ES-I3 (cell line): ENCODE results near the gene RYR2.
"Not testable (repeated sequence)": the region's sequence is repeated elsewhere in the genome, so short reads cannot be mapped to it uniquely, and the experiment has no call there.

Experiments
- H3K36me3 ChIP-seq: 2 replicates; pipeline ENCODE4 v1.6.1; 2013; ENCODE audit warnings: mild to moderate bottlenecking, low read length, control low read depth, moderate library complexity; ENCODE audit not compliant: insufficient read depth
- H3K4me1 ChIP-seq: 2 replicates; pipeline ENCODE4 v1.6.1; 2013; ENCODE audit warnings: mild to moderate bottlenecking, control low read depth, low read length; ENCODE audit not compliant: insufficient read depth
- H3K9ac ChIP-seq: 2 replicates; pipeline ENCODE4 v1.6.1; 2013; ENCODE audit warnings: low read depth, mild to moderate bottlenecking, low read length, moderate library complexity
- H3K9me3 ChIP-seq: 2 replicates; pipeline ENCODE4 v1.6.1; 2013; ENCODE audit warnings: mild to moderate bottlenecking, low read length, moderate library complexity; ENCODE audit not compliant: control insufficient read depth, insufficient read depth

RYR2 gene

DNA sequence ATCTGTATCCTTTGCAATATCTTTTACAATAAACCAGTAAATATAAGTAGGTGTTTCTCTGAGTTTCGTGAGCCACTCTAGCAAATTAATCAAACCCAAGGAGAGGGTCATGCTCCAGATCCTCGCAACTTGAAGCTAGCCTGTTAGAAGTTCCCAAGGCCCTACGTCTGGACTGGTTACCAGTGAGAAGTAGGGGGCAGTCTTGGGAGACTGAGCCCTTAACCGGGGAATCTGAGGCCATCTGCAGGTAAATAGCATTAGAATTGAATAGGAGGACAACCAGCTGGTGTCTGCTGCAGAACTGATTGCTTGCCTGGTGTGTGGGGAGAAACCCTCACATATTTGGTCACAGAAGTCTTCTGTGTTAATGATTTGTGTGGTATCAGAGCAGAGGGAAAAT is 190.5 kb downstream of the RYR2 start:
- Histone ChIP-seq H3K36me3 (no peaks in the 10 kb centered on the region), H3K9me3 (no peaks in the 10 kb centered on the region), H3K9ac (no peak overlapping the region), H3K4me1 (0 out of 2 replicates have a peak, but pooled peaks cover 6% of the 10 kb centered on the region)

DNA sequence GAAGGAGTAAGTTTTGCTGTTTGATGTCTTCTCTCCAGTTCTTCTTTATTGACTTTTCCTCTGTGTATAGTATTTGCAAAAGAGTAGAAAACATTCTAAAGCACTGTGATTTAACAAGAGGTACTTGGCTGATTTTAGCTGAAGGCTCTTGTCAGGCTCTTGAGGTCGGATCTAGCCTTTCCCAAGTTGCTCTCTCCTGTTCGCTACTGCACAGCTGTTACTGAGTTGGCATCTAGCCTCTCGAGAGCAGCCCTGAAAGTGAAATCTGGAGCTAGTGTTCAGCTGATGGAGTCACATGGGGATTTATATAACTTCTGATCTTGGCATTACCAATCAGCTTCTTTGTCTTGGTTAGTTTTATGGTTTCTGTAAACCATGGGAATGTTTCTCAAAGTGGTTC is 193.1 kb downstream of the RYR2 start:
- Histone ChIP-seq H3K9me3 (no peaks in the 10 kb centered on the region), H3K9ac (no peak overlapping the region), H3K4me1 (peaks cover 13% of the 10 kb centered on the region; the same call in 1 of the 2 replicates), H3K36me3 (no peaks in the 10 kb centered on the region)

DNA sequence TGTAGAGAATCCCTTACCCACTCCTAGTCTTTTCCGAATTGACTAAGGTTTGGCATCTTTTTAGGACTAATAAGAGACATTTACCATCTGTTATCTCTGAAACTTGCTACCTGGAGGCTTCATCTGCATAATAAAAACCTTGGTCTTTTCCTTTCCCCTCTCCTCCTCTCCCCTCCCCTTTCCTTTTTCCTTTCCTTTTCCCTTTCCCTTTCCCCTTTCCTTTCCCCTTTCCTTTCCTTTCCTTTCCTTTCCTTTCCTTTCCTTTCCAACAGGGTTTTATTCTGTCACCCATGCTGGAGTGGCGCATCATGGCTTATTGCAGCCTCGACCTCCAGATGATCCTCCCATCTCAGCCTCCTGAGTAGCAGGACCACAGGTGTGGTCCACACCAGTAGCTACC is 195.7 kb downstream of the RYR2 start:
- no peaks in the 10 kb centered on the region for H3K36me3 ChIP-seq
- H3K9me3 ChIP-seq = no peaks in the 10 kb centered on the region
- H3K4me1 ChIP-seq = peaks cover 13% of the 10 kb centered on the region; the same call in 1 of the 2 replicates
- no peak overlapping the region for H3K9ac ChIP-seq

DNA sequence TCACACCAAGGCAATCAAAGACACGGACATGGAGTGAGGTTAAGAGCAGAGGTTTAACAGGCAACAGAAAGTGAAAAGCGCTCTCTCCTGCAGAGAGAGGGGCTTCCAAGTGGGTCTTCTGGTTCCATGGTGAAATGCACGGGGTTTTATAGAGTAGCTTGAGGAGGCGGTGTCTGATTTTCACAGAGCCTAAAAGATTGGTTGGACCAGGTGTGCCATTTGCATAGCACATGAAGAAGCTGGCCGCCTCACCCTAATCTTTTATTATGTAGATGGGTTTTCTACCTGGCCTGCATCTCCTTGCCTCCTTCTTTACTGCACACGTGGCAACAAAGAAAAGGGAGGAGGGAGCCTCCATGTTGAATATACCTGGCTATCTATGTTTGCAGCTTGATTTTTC is 197.3 kb downstream of the RYR2 start:
- Histone ChIP-seq H3K36me3 (no peaks in the 10 kb centered on the region), H3K9me3 (no peaks in the 10 kb centered on the region), H3K9ac (no peak overlapping the region), H3K4me1 (peaks cover 9% of the 10 kb centered on the region; the same call in 1 of the 2 replicates)

DNA sequence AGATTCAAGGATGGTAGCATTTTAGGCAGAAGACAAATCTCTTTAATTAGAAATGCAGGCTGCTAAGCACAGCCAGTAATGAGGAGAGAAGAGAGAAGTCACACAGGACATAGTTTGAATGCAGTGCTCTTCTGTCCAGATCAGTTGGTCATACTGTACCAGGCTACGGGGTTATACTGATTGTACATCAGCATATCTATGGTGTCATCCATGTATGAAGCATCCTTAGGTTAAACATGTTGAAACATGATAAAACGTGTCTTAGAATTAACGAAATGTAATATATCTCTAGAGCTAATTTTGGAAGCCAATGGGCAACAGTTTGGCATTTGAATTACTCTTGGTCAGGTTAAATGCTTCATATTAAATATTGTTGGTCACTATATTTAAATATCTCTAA is 199.1 kb downstream of the RYR2 start:
- no peak overlapping the region for H3K9ac ChIP-seq
- H3K36me3 ChIP-seq = no peaks in the 10 kb centered on the region
- H3K4me1 ChIP-seq = peaks cover 9% of the 10 kb centered on the region; the same call in 1 of the 2 replicates
- H3K9me3 ChIP-seq = no peaks in the 10 kb centered on the region

DNA sequence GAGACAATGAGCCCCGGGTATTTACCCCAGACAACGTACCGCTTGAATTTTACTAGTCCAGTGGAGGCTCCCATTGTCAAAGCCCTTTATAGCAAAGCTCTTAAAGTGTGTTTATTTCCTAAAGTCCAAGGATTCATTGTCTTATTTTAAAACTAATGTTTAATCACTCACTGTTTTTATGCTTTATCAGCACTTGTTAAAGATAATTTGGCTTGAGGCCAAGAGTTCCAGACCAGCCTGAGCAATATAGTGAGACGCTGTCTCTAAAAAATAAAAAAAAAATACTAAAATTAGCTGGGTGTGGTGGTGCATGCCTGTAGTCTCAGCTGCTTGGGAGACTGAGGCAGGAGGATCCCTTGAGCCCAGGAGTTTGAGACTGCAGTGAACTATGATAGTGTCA is 202.8 kb downstream of the RYR2 start:
- no peaks in the 10 kb centered on the region for H3K36me3 ChIP-seq
- no peaks in the 10 kb centered on the region for H3K9me3 ChIP-seq
- no peak overlapping the region for H3K9ac ChIP-seq

DNA sequence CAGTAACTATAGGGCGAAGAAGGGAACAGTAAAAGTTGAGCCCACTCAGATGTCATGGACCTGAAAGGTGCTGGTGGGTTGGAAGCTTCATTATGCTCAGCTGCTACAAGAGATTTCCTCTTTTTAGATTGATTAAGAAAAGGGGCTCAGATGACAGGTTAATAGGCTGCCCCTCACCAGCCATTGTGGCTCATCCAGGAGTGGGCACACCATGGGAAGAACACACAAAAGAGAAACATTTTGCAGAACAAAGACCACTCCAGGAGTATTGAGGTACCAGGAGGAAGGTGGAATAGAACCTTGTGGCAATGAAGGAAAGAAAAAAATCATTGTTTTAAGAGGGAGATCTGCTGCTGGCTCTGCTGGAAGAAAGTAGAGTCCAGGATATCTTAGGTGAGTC is 205.5 kb downstream of the RYR2 start:
- Histone ChIP-seq H3K9me3 (no peaks in the 10 kb centered on the region), H3K9ac (no peak overlapping the region), H3K4me1 (peaks cover 6% of the 10 kb centered on the region; the same call in 1 of the 2 replicates), H3K36me3 (no peaks in the 10 kb centered on the region; the same call in 1 of the 2 replicates)

More for the DNA sequence above, 202.8 kb downstream of the RYR2 start:
- peaks cover 12% of the 10 kb centered on the region; the same call in 1 of the 2 replicates for H3K4me1 ChIP-seq

DNA sequence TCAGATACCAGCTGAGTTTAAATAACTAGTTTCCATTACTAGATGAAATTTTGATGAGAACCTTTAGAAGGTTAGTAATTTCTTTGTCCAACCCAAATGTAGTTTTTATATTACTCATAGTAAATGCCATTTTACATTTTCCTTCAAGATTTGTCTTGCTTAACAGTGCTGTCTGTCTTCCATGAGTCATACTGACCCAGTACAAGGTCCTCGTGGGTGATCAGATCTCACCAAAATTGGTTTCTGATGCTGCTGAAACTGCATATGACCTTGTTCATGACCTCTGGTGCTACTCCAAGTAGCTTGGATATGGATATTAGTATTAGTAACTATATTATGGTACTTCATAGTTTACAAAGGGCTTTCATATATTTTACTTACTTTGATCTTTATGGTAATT is 207.1 kb downstream of the RYR2 start:
- Histone ChIP-seq H3K9ac (no peak overlapping the region), H3K36me3 (no peaks in the 10 kb centered on the region; the same call in 1 of the 2 replicates), H3K9me3 (no peaks in the 10 kb centered on the region), H3K4me1 (peaks cover 6% of the 10 kb centered on the region; the same call in 1 of the 2 replicates)

DNA sequence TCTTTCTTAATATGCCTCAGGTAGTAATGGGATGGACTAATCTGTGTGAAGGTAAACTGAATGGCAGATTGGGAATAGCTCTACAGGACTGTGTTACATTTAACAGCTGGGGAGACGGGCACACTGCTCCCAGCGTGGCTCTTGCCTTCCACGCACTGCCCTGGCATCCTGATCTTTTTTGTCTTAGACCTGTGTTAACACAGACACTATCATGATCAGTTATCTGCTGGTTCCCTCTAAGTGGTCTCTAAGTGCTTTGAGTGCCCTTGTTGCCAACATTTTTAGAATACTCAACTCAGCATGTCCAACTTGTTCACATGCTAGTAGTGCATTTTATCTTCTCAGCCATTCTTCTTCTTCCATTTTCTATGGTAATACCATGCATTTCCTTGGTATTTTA is 208.1 kb downstream of the RYR2 start:
- no peaks in the 10 kb centered on the region for H3K9me3 ChIP-seq
- no peaks in the 10 kb centered on the region; the same call in 1 of the 2 replicates for H3K36me3 ChIP-seq
- no peak overlapping the region for H3K9ac ChIP-seq
- H3K4me1 ChIP-seq = peaks cover 6% of the 10 kb centered on the region; the same call in 1 of the 2 replicates

DNA sequence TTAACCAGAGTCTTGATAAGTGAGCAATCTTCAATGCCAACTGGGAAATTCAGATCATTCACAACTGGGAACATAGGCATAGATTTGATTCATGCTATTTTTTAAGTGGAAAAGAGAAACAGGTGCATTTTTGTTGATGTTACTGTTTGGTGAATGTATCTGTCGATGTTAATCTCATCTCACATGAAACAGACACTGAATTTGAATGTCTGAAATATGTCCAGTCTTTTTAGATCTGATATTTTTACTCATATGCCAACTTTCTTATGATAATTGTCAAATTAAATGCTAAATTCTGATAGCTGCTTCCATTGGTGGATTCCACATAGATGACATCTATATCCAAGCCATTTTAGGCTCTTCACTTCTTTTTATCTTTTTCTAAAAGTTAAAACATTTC is 213.1 kb downstream of the RYR2 start:
- no peak overlapping the region for H3K9ac ChIP-seq
- no peaks in the 10 kb centered on the region; the same call in 1 of the 2 replicates for H3K36me3 ChIP-seq
- no peaks in the 10 kb centered on the region for H3K4me1 ChIP-seq
- H3K9me3 ChIP-seq = no peaks in the 10 kb centered on the region; the same call in 1 of the 2 replicates

DNA sequence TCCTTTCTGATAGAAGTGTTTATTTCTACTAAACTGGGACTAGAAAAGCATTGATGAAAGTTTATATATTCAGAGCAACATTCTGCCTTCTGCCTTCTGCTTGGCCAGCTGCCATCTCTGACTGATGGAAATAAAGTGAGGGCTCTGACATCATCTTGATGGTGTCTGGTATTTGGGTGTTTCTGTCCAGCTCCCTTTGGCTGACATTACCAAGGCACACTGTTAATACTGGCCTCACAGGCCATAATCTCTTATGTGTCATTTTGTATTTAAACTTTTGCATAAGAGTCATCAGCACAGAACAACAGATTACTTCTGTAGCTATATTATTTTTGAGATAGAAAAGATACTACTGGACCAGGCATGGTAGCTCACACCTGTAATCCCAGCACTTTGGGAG is 216.9 kb downstream of the RYR2 start:
- Histone ChIP-seq H3K9me3 (no peaks in the 10 kb centered on the region; the same call in 1 of the 2 replicates), H3K9ac (no peak overlapping the region), H3K4me1 (no peaks in the 10 kb centered on the region), H3K36me3 (no peaks in the 10 kb centered on the region)

DNA sequence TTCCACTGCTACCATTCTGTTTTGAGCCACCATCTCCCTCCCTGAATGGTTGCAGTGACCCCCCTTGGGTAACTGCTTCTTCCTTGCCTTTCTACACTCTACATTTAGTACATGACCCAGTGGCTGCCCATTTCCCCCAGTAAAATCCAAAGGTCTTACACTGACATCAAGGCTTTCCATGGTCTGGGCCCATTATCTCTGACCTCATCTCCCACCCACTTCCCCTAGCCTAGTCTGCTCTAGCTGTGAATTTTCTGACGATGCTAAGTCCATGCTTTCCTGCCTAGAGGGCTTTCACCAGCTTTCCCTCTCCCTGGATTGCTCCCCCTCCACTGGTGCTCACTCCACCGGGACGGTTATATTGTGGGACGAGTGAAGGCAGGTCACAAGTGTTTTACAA is 219.2 kb downstream of the RYR2 start:
- Histone ChIP-seq H3K9ac (no peak overlapping the region), H3K4me1 (no peaks in the 10 kb centered on the region), H3K36me3 (no peaks in the 10 kb centered on the region), H3K9me3 (no peaks in the 10 kb centered on the region; the same call in 1 of the 2 replicates)

DNA sequence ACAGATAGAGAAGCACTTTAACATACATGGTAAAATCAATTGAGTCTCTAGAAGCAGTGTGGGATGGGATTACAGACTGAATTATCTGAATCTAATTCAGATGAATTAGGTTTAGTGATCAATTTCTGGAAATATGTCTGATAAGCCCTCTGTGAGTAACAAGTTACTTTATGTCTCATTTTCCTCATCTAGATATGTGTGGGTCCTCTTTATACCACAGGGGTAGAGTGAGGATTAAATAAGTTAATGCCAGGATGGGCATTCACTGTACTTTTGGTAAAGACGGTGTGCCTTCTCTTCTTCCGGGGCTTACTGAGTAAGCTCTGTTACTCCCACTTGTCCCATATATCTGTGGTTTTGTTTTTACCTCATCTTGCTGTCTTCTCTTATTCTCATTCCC is 225.8 kb downstream of the RYR2 start:
- no peaks in the 10 kb centered on the region for H3K36me3 ChIP-seq
- no peaks in the 10 kb centered on the region for H3K9me3 ChIP-seq
- no peaks in the 10 kb centered on the region for H3K4me1 ChIP-seq
- no peak overlapping the region for H3K9ac ChIP-seq

DNA sequence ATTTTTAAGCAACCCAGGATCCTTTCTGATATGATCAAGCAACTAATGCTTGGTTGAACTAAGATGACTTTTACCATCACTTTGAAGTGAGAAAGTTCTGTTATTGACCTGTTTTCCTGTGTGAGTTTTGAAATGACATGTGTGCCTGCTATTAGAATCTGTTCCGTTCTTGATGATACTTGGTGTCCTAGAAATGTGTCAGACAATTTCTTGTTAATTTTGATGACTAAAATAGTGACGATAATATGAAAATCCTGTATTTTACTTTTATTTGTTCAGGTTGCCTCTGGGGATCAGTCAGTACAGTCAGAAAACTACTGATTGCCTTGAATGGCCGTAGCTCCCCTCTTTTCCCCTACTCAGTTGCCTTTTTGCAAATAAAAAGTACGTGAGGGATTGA is 228.0 kb downstream of the RYR2 start:
- Histone ChIP-seq H3K4me1 (no peaks in the 10 kb centered on the region), H3K9ac (no peak overlapping the region), H3K9me3 (no peaks in the 10 kb centered on the region), H3K36me3 (no peaks in the 10 kb centered on the region)

DNA sequence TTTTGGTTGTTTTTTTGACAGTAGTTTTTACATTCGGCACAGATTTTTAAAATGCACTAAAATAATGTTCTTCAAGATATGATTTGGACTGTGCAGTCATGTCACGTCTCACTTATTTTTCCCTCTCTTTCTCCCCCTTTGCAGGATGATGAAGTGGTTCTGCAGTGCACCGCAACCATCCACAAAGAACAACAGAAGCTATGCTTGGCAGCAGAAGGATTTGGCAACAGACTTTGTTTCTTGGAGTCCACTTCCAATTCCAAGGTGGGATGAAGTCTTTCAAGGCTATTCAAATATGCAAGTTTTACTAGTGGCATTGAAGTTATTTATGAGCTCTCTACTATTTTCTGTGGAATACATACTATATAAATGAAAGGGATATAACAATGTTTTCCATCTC is 228.4 kb downstream of the RYR2 start:
- H3K9ac ChIP-seq = no peak overlapping the region
- no peaks in the 10 kb centered on the region for H3K36me3 ChIP-seq
- no peaks in the 10 kb centered on the region for H3K9me3 ChIP-seq
- H3K4me1 ChIP-seq = no peaks in the 10 kb centered on the region

DNA sequence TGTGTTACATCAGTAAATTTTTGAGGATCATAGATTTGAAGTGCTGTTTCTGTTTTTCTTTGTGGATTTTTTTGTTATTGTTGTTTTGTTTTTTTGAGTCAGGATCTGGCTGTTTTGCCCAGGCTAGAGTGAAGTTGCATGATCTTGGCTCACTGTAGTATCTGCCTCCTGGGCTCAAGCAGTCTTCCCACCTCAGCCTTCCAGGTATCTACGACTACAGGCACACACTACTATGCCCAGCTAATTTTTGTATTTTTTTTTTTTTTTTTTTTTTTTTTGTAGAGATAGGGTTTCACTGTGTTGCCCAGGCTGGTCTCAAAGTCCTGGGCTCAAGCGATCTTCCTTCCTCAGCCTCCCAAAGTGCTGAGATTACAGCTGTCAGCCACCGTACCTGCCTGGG is 236.0 kb downstream of the RYR2 start:
- not testable (repeated sequence) for H3K9ac ChIP-seq, H3K9me3 ChIP-seq, H3K36me3 ChIP-seq
- peaks cover 11% of the 10 kb centered on the region; the same call in 1 of the 2 replicates for H3K4me1 ChIP-seq
